HG03097 (cell line): Measurements from ENCODE around the gene BYSL.
A peak's percentile ranks its signal among the peaks of the same experiment; 100 is the strongest.
"Not testable (repeated sequence)": the region's sequence is repeated elsewhere in the genome, so short reads cannot be mapped to it uniquely, and the experiment has no call there.

Experiments used
- ATAC-seq: cut with Tn5 transposase; IDR thresholded peaks from one replicate; pipeline ENCODE4 v1.9.1; 2021; ENCODE audit not compliant: unreplicated experiment, low FRiP score

Gene BYSL

GRCh38 chr6:41941280-41942066, 20.2 kb downstream of the BYSL start, which contains the start of gene CCND3:
CCND3 (minus strand) TSS chr6:41941808; CDS start chr6:41941649, 159 bp downstream.
- peak; percentile 87 for ATAC-seq

DNA sequence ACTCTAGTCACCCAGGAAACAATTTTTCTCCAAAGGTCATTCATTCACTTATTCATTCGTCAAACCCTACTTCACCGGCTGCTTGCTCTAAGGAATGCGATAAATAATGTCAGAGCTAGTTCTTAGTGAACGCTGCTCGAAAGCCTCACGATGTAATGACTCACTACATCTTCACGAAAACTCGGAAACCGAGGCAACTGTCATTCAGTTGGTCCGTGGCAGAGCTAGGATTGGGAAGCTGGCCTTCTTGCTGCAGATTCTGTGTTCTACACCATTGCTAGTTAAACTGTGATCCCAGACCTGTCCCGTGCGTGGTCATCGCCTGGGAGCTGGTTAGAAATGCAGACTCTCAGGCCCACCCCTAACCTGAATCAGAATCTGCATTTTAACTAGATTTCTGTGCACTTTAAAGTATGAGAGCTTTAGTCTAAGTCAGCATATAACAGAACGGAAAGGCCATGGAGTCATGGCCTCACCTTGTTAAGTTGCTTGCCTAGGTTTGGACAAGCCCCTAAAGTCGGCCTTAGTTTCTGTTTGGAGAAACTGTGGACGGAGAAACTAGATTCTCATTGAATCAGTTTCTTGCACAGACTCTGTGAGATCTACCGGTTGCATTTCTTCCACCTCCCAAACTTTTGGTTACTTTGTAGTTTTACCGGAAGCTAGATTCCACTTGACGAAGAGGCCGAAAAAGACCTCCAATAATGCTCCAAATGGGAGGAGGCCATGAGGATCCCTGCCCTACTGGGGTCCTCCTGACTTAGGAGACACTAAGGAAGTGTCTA, 21.0 kb downstream of the BYSL start:
- peak; percentile 14 for ATAC-seq

GRCh38 chr6:41942882-41943281, 21.6 kb downstream of the BYSL start:
- ATAC-seq, result not testable (repeated sequence)

DNA sequence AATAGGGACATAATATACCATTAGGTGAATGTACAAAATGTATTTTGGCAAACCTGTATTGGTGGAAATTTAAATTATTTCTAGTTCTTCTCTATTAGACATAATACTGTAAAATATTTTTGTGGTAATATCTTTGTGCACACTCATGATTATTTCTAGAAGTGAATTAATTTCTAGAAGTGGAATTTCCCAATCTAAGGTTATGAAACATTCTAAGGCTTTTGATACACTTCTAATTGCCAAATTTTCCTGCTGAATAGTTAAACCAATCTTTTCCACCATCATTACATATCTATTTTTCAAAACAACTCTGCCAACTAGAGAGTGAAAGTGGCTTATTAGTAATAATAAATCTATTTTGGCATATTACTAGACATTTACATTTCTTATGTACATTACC, 22.2 kb downstream of the BYSL start:
- ATAC-seq, result no peak

DNA sequence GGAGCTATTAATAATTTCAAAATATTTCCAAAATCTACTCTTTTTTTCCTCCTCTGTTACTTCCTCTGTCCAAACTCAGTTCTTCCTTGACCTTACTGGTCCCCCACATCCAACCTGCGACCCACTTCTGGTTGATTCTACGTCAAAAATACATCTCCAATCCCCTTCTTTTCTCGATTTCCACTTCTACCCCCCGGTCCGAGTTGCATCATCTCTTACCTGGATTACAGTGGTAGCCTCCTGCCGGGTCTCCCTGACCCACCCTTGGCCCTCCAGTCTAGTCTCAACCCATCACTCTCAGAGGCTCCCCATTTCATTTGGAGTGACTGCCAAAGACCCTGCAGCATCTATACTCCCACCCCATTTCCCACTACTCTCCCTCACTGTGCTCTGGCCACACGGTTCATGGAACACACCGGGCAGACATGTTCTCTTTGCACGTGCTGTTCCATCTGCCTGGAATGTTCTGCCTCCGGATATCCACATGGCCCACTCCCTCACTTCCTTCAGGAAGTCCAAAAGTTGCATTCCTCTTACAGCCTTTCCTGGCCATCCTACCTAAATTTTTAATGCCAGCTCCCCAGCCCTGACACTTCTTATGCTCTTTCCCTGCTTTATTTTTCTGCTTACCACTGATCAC, 26.4 kb downstream of the BYSL start:
- ATAC-seq, result no peak

GRCh38 chr6:41954668-41955067, 33.4 kb downstream of the BYSL start:
- ATAC-seq, result no peak

GRCh38 chr6:41955412-41955811, 34.1 kb downstream of the BYSL start:
- ATAC-seq, result no peak

- ATAC-seq, result no peak
Observed at GRCh38 chr6:41957117-41957516, 35.8 kb downstream of the BYSL start.

- ATAC-seq, result no peak
Observed at GRCh38 chr6:41958022-41958856, 36.9 kb downstream of the BYSL start.

GRCh38 chr6:41960028-41960427, 38.7 kb downstream of the BYSL start:
- no peak for ATAC-seq

DNA sequence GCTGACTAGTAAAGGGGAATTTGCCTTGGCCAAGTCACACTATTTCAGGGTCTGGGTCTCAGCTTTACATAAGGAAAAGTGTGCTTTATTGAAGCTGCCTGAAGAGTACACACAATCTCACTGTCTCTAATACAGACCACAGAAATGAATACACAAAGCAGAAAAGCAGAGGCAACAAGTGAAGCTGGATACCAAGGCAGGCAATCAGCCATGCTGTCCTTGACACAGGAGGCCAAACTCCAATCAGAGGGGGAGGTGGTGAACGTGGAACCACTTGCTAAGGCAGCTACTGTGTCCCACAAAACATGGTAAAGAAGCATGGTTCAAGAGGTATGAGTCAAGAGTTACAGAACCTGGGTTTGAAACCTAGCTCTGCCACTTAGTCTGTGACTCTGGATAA, 42.1 kb downstream of the BYSL start:
- ATAC-seq, result no peak

- no peak for ATAC-seq
Observed at GRCh38 chr6:41964201-41964887, 43.0 kb downstream of the BYSL start.

GRCh38 chr6:41965429-41966213, 44.3 kb downstream of the BYSL start:
- ATAC-seq, result no peak

DNA sequence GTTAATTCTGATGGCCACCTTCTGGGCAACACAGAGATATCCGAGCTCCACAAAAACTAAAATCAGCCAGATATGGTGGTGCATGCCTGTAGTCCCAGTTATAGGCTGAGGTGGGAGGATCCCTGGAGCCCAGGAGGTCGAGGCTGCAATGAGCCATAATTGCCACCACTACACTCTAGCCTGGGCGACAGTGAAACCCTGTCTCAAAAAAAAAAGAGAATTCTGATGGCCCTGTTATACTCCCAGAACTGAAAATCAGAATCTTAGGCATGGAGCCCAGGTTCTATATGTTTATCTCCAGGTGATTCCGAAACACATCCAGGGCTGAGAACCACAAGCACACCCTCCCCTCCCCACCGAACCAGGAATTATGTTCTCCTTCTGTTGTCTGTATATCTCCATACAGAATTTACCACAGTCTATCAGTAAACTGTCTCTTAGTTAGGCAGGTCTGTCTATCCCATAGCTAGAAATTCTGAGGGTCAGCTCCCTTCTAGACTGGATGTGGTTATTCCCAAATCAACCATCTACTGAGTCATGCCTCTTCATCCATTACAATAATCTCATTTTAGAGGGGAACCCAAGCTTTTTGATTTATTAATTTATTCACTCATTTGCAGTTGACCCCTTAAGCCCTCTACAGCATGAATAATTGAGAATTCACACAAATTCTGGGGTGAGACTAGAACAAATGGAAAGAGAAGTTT, 45.1 kb downstream of the BYSL start:
- no peak for ATAC-seq

- no peak for ATAC-seq
Observed at GRCh38 chr6:41966961-41967311, 45.6 kb downstream of the BYSL start.

- ATAC-seq, result no peak
Observed at GRCh38 chr6:41967312-41968287, 46.3 kb downstream of the BYSL start.

GRCh38 chr6:41970436-41970846, 49.1 kb downstream of the BYSL start:
- ATAC-seq, result no peak
